HG03342 (cell line): ENCODE results near the gene TTC17.

ENCODE experiments used
- ATAC-seq: cut with Tn5 transposase; IDR thresholded peaks from one replicate; pipeline ENCODE4 v1.9.1; 2021; ENCODE audit warnings: mild to moderate bottlenecking, moderate library complexity; ENCODE audit not compliant: unreplicated experiment

The TTC17 gene

GRCh38 chr11:43532041-43532440, 173.3 kb downstream of the TTC17 start:
- no peak for ATAC-seq

- ATAC-seq: no peak
These were observed 179.3 kb downstream of the TTC17 start for GRCh38 chr11:43537833-43538615.

GRCh38 chr11:43541993-43542392, 183.3 kb downstream of the TTC17 start:
- ATAC-seq: no peak

GRCh38 chr11:43542750-43543712, 184.3 kb downstream of the TTC17 start:
- ATAC-seq: no peak
